Kasumi-1 (cell line): Measurements from ENCODE around the gene CHN2.
A peak's percentile ranks its signal among the peaks of the same experiment; 100 is the strongest.

Source experiments
- DNase-seq, 2 experiments: peaks; one replicate each; lab custom pipeline; 2025; lab: John Stamatoyannopoulos, UW

Gene CHN2

DNA sequence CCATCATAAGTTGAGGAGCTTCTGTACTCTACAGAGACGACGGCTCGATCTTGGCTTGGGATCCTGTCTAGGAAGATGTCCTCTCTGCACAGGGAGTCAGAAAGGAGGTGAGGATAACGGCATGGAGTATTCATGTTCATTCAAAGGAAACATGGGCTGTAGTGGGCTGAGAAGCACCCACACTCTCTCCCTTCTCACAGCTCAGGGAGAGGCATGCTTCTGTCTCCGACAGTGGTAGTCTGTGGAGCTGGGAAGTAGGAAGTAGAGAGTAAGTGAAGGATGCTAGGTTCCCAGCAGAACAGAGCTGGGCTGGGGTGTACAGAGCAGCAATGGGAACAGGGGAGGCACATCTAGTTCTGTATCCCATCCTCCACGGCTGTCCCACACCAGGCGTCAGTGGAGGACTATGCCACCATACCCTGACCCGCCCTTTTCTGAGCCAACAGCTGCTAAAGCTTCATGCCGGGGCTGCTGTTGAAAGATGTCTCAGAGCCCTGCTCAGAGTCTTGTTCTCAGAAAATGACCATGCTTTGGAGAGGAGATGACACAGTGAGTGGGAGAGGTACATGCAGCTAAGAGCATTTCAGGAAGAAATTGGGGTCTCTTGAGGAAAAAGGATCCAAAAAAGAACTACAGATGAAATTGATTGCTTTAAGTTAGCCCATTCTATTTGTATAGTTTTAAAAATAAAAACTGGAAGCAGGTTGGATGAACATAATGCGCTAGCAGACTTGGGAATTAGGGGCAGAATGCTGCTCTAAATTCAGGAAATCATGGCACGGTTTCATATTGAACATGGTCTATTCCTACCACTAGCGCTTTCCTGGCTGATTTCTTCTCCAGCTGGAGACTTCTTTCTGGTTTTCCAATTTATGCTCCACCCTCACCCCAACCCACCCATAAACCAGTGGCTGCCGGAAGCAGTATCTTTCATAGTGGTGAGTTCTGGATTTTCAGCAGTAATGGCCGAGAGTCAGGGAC, 138.6 kb downstream of the CHN2 start:
- DNase-seq = no peak

DNA sequence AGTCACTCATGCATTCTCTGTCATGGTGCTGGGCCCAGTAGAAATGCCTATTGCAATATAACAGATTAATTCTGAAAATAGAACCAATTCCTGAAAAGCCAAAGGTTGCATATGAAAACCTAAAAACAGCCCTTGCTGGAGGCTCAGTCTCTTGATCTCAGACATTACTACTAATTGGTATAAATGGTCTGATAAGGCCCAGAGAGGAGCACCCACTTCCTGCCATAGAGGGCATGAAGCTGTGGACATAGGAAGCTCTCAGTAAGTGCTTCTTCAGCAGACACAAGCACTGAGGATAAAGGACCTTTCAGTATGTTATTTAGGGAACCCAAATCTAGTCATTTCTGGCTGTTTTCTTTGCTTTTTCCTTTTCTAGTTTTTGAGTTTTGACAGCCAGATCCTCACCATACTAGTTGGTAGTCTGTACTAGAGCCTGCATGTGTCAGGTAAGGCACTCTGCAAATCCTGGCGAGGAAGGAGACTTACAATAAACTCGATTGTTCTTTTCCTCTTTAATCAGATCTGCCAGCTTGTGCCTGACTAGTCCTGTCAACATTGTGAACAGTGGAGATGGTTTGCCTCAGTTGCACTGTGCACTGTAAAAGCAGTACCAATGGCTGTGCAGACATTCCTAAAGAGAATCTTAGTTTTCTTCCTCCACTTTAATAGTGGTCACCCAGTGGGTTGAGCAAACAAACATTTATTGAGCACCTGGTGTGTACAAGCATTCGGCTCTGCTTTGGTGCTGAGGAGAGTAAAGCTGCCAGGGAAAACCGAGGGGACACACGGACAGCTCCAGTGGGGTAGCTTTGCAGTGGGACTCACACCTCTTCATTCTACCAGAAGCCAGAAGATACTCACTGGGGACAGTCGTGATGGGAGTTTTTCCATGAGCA, 140.9 kb downstream of the CHN2 start:
- DNase-seq = no peak

DNA sequence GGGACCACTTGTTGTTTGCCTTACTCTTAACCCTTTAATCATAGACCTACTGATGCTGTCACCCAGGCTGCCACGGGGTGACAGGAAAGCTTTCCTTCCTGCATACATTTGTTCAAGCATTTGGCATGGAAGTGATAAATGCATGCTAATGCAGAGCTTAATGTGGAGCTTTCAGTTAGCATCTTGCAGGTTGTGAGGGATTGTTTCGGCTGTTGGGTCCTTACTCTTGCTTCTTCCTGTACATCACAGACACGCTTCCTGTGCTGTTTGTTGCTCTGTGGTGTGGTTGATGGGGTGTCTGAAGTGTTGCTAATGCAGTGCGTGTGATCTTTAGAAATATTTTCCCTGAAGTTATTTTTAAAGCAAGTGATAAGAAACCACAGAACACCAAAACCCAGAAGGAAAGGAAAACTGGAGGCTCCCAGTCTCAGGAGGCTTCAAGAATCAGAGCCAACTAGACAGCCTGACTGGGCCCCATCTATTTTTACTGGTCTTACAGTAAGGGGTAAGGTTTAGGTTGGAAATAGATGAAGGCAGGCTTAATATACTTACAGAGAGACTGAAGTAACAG, 143.1 kb downstream of the CHN2 start:
- DNase-seq = peak; percentile 43 to 55

DNA sequence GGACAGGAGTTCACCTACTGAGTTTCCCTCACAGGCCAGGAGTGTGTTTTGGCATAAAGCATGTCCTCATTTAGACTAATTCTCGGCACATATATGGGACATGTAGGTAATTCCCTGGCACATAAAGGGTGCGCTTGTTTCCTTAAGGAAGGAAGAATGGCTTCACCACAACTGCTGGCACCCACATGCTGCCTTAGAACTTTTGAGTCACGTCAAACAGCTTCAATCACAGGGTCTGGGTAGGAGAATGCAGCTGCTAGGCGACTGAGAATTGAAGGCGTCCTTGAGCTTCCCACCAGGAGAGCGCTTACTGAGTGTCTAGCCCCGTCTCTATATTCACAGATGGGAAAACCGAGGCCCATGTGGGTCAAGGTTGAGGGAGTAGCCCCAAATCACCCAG, 146.1 kb downstream of the CHN2 start:
- DNase-seq = no peak

DNA sequence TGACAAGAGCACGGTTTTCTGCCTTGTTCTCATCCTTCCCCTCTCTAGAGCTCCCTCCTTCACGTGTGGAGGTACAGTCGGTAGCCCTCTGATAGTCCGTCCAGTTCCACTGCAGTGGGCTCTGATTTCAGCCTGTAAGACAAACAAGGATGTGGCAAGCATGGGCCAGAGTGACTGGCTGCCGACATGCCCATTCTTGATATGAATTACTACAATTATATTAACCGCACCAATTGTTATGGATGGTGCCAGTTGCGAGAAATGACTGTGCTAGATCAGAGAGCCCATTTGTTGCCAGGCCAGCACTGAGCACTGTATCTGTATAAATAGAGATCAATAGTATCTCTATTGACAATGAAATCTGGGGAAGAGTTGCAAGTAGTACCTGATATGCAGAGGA, 146.6 kb downstream of the CHN2 start:
- DNase-seq = no peak

DNA sequence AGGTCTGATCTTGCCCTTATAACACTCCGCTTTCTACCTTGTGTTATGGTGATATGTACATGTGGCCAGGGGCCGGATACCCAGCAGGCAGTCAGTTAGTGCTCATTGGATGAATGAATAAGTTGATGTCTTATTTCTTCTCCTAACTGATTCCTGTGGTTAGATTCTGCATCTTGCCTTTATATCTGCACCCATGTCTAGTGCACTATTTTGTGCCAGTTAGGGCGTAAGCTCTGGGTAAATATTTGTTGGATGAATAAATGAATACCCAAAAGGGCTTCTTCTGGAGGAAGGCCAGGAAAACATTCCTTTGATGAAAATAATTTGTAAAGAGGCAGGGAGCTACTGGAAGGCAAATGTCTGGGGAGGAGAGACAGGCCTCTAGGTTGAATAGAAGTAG, 148.2 kb downstream of the CHN2 start:
- no peak for DNase-seq

DNA sequence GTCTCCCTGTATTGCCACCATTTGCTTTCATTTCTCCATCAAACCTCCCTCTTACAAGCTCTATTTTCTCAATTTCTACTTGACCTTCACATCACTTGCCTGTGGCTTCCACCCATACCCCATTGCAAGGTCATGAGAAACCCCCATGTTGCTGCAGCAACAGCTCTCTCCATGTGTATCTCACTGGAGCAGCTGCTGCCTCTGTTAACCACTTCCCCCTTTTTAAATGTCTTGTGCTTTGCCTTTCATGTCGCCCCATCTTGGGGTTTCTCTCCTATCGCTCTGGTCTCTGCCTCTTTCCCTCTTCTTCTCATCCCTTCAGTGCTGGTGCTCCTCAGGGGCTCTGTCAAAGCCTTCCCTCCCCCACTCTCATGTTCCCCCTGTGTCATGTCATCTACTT, 148.8 kb downstream of the CHN2 start:
- DNase-seq = peak; percentile 43 to 65

DNA sequence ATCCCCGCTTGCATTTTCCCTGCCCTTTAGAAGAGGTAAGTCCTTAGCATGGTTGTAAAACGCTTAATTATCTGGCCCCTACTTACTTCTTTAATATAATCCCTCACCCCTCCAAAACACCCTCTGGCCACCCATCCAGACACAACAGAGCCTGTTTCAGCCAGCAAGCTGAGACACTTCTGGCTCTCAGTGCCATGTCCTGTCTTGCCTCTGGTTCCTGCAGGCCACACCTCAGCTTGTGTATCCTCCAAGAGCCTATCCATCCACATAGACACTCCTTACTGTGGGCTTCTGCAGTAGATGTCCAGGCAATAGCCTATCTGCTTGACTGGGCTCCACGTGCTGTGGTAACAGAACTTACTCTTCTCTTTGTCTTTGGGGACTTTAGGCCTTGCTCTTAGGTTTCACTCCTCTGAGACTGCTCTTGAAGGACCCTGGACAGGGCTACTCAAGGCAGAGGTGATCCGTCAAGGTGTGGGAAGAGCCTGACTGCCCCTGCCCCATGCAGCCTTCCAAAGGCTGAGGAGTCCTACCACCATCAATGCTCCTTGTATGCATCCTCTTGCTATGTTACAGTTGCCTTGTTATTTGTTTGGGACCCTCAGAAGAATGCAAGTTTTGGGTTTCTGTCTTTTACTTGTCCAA, 149.9 kb downstream of the CHN2 start:
- no peak for DNase-seq

DNA sequence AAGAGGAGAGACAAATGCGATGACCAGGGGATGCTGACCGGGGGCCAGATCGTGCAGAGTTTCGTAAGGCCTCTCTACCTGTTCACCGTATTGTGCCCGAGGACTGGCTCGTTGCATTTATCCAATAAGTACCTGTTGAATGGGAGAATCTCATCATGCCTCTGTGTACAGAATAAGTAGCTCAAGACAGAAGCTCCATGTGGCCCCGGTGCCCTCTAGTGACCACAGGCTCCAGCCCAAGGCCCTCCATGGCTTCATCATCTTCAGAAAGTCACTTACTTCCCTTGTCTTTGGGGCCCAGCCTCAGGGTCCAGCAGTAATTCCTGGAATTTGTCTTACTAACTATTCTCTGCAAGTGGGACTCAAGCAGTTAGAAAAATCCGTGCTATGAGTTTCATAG, 151.0 kb downstream of the CHN2 start:
- DNase-seq = no peak

DNA sequence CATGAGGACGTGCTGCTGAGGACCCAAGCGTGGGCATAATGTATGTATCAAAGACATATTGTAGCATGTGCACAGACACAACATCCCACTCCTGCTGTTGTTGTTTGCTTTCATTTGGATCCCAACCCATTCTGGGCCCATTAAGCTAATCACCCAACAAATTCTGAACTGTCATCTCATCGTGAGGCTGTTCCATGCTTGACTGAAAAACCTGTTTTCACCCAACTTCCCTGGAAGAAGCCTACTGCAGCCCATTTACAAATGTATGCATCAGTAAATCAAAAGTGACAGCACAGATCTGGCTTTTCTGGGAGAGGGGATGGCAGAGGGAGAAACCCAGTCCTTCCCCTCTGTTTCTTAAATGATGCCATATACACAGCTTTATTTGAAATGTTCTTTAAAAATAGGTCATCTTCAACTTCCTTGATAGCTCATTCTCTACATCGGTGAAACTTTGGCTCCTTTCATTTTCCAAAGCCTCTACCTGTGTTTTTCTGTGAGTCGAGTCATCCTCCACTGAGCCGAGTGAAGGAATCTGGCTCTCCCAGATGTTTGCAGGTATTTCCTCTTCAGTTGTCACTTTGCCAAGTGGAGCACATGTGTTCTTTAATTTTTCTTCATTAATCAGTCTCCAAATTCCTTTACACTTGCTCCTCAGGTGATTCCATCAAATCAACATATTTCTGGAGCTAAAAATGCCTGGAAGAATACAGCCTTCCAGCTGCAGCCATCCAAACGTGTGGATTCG, 151.8 kb downstream of the CHN2 start:
- no peak for DNase-seq

DNA sequence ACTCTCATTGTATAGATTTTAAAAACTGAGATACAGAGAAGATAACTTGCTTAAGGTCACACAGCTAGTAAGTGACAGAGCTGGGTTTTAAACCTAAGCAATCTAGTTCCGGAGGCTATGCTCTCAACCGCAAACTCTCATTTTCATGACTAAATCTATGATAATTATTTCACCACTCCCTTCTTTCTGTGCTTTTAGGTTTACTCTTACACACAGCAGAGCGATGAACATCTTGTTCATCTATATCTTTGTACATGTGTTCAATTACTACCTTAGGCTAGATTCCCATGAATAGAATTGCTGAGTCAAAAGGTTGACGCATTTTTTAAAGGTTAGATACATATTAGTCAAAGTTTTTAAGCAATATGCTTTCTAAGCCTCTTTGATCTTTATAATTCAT, 154.8 kb downstream of the CHN2 start:
- DNase-seq = no peak

DNA sequence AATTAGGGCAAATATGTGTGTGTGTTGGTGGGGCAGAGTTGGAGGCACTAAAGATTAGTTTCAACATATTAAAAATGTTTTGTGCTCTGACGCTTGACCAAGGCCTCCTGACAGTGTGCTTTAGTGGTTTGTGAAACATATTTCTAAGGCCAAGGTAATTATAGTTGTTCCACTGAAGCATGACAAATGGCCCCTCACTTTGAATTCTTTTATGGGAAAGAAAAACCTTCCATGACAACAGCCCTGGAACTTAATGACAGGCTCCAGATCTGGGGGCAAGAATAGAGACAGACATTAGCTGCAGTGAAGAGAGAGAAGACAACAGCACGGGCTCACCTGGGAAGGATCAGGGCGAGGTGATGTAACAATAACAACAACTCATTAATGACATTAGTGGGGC, 155.8 kb downstream of the CHN2 start:
- DNase-seq = no peak

DNA sequence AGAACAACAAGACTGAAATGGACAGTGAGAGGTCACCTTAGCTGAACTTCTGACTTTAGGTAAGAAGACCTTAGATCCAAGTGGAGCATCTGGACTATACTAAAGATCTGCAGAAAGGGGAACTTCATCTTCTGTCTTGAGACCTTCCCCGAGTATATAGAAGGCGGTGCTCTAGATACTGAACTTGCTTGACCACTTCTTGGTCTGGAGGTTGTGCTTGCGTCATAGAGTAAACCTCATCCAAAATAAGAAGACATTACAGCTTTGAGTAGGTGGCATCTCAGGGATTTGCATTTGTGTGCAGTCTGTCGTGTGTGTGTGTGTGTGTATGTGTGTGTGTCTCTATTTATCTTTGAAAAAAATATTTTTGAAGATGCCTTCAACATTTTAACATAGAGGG, 157.5 kb downstream of the CHN2 start:
- DNase-seq = no peak

DNA sequence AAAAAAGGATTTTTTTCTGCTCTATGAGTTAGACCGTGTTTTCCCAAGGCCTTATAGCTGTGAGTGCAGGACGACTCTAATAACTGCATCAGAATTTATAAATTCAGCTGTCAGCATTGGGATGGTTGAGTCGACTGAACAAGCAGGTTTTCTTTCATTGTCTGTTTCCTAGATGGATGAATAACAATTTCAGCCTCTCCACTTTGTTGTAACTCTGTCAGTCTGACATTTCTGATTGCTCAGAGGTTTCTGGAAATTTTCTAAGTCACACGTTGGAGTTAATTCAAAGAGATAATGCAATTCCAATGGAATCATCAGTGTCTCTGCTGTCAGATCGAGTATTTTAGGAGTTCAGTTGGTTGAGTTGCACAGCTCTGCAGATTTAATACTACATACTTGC, 159.2 kb downstream of the CHN2 start:
- DNase-seq = no peak

DNA sequence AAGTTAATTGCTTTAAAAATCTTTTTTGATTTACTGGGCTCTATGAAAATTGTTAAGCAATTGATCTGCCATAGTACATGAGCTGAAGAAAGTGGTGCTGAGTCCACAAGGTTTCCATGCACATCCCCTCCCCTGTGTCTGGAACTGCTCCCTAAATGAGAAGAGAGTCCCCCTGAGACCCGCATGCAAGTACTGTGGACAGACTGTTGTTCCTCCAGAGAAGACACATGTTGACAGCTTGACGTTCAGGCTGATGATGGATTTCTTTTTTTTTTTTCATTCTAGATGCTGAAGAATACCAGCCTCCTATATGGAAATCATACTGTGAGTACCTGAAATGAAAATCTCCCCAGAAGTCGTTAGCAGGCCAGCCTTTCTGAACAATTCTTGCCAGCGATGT, 159.8 kb downstream of the CHN2 start:
- no peak for DNase-seq

DNA sequence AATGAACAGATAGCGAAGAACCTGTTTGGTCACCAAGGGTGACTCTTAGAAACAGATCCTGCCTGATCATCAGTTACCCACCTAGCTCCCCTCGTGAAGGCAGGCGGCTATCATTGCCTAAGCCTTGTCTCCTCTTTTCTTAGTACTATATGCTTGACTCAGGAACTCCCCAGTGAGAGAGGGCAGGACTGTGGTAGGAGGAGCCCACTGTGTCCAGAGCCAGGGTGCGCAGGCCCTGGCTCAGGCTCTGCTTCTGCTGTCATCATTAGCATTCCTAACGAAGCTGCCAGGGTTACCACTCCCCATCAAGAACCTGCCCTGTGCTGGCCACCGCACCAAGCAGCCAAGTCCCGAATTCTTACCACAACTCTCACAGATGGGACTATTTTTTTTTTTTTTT, 160.8 kb downstream of the CHN2 start:
- no peak for DNase-seq

DNA sequence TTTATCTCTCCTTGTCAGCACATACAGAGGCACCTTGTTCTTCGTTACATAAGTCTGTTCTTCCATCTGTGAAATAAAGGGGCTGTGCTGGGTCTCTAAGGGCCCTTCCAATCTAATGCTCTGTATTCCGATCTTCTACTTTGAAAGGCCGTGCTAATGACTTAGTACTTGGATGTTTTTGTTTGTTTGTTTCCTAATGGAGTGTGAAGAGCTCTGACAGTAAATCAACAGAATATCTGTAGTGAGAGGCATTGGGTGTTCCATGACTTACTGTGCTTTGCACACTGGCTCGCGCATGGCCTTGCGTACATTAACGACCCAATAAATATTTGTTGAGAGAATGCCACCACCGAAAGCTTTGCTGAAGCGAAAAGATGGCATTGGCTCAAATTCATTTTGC, 162.1 kb downstream of the CHN2 start:
- DNase-seq = no peak

DNA sequence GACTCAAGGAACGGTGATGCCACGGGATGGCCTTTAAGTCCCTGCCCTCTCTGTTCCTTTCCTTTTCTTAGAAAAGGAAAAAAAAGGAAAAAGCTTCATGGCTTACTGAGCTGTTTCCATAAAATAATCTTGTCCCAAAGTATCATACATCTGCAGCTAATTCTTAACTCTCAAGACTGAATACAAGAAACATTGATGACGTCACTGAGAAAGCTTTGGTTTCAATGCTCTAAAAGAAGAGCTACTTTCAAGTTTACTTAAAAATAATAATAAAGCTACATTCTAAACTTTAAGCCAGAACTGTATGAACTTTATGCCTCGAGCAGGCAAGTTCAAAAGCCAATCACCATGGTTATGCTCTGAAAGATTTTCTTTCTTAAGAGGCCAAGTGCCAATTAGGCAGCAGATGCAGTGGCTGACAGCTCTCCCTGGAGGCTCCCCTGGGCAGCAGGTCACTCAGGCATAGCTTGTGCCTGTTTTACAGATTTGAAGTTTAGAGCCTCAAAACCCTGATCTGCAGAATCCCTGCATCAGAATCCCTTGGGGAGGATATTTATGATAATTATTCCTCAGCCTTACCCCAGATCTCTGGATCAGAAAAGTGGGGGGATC, 165.0 kb downstream of the CHN2 start:
- DNase-seq = no peak

DNA sequence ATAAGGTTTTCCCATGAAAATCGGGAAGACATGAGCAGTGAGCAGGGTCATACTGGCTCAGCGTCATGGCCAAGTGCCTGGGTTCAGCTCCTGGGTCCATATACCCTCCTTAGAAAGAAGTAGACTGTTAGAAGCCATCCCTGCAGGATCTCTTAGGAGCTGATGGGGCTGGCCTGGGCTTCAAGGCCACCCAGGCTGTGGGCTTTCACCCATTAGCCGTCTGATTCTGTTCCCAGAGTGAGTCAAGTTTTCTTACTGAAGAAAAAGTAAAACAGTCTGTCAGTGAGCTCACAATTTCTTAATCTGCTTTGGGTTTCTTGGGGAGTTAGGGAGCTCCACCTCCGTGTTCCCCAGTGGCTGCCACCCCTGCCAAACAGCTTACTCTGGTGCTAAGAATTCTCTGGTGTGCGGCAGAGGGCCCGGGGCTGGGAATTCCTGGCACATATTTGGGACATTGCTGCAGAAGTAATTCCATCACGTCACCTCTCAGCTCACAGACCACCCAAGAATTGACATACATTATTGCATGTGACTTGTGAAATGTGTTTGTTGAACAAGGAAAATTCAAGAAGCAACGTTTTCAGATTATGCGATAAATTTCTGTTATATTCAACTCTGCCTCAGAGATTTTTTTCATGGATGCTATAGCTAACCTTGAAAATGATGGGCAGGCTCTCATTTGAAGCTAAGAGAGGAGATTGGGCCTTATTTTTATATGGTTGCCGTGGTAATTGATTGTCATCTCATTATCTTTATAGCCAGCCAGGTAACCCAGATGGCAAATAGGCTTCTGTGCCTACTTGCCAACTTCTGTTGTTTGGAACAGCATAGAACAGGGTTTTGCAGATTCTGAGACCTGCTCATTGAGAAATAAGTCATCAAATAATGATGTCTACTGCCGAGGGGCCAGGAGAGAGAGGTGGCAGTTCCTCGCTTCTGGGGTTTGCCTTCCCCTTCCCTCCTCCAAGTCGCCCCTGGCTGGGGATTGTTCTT, 166.4 kb downstream of the CHN2 start:
- no peak for DNase-seq

DNA sequence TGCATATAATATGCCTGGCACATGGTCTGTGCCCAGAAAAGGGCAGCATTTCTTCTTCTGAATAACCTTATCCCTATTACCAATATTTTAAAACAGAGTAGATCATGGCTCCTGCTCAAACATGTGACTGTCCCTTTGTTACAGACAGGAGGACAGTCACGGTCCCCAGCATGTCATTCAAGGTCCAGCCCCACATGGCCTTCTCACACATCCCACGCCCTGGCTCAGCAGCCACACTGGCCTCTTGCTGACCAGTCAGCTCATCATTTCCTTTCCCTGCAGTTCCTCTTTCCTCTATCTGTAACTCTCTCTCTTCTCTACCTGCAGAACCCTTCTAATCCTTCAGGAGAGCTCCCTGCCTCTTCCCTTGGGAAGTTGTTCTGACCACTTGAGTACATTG, 167.8 kb downstream of the CHN2 start:
- no peak for DNase-seq
